ENCODE data around the gene TUBA1B.

Gene TUBA1B

DNA sequence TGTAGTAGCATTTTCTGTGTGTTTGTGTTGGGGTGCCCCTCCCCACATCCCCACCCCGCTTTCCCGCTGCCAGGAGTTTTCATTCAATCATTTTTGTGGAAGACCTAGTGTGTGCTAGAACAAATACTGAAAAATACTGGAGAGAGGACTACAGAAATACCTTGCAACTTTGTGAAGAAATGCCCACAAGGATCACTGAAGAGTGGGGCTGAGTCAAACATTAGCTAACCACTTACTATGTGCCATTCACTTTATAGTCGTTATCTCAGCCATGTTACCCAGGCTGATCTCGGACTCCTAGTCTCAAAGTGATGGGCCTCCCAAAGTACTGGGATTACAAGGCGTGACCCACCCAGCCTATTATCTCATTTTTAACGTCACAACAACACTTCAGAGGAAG is 20.0 kb downstream of the TUBA1B start:
- TF ChIP-seq, protein P1, sequence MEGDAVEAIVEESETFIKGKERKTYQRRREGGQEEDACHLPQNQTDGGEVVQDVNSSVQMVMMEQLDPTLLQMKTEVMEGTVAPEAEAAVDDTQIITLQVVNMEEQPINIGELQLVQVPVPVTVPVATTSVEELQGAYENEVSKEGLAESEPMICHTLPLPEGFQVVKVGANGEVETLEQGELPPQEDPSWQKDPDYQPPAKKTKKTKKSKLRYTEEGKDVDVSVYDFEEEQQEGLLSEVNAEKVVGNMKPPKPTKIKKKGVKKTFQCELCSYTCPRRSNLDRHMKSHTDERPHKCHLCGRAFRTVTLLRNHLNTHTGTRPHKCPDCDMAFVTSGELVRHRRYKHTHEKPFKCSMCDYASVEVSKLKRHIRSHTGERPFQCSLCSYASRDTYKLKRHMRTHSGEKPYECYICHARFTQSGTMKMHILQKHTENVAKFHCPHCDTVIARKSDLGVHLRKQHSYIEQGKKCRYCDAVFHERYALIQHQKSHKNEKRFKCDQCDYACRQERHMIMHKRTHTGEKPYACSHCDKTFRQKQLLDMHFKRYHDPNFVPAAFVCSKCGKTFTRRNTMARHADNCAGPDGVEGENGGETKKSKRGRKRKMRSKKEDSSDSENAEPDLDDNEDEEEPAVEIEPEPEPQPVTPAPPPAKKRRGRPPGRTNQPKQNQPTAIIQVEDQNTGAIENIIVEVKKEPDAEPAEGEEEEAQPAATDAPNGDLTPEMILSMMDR (conservative IDR thresholded peaks at IDR 0.05) = no peak
- H3K27ac ChIP-seq = peak overlapping the region; percentile 88

DNA sequence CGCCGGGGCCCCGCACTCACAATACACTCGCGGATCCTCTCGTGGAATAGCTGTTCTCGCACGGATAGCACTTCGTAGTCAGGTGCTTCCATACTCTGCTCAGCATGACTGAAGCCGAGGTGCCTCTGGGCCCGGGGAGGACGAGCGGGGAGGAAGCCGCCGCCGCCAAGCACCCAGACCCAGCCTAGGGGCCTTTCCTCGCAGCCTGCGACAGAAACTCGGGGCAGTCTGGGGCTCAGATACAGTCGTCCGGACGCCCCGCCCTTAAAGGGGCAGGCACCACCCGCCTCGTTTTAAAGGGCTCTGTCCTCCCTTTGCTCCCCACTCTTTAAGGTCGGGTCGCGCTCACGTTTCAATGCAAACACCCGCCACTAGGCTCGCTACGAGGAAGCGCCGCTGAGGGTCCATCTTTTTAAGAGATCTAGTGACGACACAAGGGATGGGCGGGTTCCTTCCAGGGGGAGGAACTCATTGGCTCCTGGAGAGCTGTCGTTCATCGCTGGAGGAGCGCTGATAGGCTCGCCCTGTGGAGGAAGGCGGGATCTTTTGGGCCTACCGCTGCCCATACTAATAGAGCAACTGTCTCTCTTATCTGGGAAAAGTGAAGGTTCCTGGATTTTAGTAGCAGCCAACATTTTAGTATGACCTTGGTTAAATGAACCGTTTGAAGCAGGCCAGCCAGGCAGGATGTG is 20.6 kb downstream of the TUBA1B start, which contains the start of gene LMBR1L:
LMBR1L (minus strand) TSS at position 384 of the 692 bp plus-strand sequence; CDS start at position 92, 292 bp downstream.
- TF ChIP-seq, protein P1 (conservative IDR thresholded peaks at IDR 0.05) = peak; percentile 58
- peak within 1 kb of the TSS; percentile 88 for H3K27ac ChIP-seq

DNA sequence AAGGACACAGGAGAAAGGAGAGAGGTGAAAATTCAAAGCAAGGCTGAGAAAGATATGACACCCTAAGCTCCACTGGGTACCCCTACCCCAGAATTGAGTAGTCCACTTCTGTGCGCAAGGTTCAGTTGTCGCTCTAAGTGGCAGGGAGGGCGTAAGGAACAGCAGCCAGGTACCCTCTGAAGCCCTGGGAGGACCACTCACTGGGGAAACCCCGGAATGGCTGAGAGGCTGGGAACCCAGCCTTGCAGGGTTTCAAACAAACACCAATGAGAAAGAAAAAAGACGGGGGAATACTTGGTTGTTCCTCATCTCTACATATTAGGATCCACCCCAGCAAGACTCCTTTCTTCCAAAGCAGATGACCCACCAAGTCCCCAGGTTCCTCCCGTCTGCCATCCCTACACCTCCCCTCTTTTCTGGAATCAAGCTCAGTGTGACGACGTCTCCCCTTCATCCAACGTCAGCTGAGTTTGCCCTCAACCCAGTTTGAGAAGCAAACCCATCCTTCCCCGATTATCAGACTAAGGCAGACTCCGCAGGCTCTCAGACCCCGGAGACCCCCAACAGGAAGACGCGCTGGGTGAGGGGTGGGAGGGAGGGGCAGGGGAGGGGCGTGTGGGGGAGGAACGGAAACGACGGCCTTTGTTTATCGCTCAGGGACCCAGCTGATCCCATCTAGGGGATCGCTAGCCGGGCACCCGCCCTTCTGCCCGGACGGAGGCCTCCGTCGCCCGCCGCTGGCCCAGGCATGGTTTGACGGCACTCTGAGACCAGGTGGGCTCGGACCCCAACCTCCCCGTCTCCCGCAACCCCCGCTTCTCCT is 21.3 kb downstream of the TUBA1B start:
- H3K27ac ChIP-seq = peak overlapping the region; percentile 88

DNA sequence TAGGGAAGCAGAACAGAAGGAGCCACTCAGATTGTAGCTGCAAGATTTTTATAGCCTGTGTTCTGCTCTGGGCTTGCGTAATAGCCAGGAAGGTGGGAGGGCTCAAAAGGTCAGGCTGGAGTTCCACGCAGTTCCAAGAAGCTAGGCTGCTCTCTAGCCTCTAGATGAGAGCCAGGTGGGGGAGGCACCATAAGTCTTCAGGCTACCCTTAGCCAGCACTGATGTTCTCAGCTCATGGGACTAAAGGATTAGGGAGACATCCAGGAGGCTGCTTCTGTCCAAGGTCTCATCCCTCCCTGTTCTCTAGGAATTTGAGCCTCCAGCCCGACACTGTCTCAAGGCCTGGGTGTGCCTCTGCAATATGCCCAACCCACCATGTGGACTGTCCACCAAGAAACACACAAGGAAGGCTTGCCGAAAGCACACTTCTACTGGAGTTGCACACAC is 22.2 kb downstream of the TUBA1B start:
- H3K27ac ChIP-seq = peak overlapping the region; percentile 88
- TF ChIP-seq, protein P1 (conservative IDR thresholded peaks at IDR 0.05) = no peak

More for the DNA sequence above, 21.3 kb downstream of the TUBA1B start:
- TF ChIP-seq, protein P1 (conservative IDR thresholded peaks at IDR 0.05) = no peak

DNA sequence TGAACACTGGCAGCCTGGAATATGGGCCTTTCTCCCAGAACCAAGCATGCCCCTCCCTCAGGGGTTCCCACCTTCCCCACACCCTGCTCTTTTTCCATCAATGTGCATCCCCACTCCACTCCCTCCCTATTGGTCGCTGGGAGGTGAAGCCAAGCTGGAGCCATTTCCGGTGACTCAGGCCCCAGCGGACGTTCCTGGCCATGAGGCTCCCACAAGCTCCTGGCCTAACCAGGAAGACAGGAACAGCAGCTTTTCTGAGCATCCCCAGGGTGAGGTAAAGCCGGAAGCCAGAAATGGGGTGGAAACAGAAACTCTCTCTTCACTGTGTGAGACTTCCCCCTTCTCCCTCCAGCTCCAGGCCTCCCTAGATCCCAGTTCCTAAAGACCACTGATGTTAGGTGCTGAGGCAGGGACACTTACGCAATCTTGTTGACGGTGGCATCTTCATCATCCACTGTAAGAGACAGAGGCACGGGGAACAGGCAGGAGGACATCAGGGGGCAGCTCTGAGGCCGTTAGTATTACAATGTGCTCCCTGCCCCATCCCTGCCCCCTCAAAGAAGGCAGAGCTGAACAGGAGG is 25.6 kb downstream of the TUBA1B start:
- H3K27ac ChIP-seq = no peak overlapping the region
- TF ChIP-seq, protein P1 (conservative IDR thresholded peaks at IDR 0.05) = no peak

DNA sequence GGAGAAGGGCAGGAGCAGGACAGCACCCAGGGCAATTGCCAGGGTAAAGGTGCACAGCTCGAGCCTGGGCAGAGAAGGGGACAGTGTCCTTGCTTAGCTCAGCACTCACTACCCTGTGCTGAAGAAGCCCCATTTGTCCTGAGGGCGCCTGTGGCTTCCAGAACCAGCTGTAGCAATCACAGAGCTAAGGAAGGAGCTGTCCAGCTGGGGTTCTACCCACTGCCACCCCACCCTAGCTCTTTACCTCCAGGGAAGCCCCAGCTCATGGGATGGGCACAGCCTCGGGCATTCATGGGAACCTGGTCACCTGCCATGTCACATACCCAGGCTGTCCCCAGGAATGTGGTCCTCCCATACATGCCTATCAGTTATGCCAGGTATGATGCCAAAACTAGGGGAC is 26.4 kb downstream of the TUBA1B start:
- TF ChIP-seq, protein P1 (conservative IDR thresholded peaks at IDR 0.05) = no peak
- H3K27ac ChIP-seq = no peak overlapping the region

DNA sequence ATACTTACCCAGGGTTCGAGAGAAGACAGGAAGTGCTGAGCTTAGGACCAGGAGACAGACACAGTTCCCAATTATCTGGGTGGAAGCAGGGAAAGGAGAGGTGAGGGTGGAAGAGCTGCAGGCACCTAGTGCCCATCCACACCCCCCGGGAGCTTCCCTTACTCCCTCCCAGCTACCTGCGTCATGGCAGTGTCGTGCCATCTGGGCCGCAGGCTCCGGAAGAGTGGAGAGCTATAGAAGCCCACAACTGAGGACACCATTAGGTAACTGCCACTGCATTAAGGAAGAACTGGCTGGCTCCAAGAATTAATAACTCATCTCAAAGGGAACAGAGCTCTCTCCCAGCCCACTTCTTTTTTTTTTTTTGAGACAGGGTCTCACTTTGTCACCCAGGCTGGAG is 30.8 kb downstream of the TUBA1B start:
- TF ChIP-seq, protein P1 (conservative IDR thresholded peaks at IDR 0.05) = no peak
- no peak overlapping the region for H3K27ac ChIP-seq
